Astrocyte of the spinal cord (primary cell): ENCODE measurements around the gene ZSWIM4.

Source experiments
- DNase-seq: peaks from one replicate; pipeline ENCODE4 v3.0.0; 2011; ENCODE audit warnings: low read depth, low spot score
- H3K4me3 ChIP-seq: 2 replicates; pipeline ENCODE4 v1.5.1; 2011; ENCODE audit warnings: low read depth, mild to moderate bottlenecking, low read length, moderate library complexity
- in situ Hi-C: cut with HindIII; loops from 2 replicates; pipeline ENCODE4 v1.10.0; 2017; ENCODE audit warnings: low sequenced_read_pairs
- TF ChIP-seq, protein P1 (sequence below): IDR thresholded peaks from 2 replicates; pipeline ENCODE4 v1.5.1; 2012; ENCODE audit warnings: low read depth, mild to moderate bottlenecking, low read length, inconsistent platforms

ZSWIM4 gene

DNA sequence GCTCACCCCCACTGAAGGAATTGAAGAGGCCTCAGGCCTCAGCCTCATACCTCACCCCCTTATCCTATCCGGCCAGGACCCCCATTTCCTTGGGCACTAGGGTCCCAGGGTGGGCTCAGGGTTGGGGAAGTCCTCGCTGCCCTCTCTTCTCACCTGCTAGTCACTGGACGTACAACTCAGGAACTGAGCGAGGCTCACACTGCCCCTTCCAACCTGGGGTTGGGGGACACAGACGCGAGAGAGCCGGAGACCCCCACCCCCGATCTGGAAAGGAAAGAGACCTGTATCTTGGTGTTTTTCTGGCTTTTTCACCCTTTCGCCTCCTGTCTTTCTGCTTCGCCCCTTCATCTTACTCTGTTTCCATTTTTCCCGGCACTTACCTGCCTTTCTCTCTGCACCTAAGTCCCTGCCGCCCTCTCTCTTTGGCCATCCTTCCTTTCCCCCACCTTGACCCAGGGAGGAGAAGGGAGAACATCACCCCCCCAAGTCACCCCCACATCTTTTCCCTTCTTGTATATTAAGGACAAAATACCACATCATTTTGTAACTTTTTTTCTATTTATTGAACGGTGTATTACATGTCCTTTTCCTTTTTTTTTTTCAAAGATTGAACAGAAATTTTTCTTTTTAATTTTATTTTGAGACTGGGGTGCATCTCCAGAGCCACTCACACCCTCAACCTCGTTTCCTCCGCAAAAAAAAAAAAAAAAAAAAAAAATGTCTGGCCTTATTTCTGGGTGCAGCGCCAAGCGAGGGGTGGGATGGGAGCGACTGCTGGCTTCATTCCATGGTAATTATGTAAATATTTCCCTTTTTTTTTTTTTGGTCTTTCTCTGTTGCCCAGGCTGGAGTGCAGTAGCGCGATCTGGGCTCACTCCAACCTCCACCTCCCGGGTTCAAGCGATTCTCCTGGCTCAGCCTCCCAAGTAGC is 36.6 kb downstream of the ZSWIM4 start:
- peak; percentile 31 for DNase-seq
- in situ Hi-C loops, result no loop called here
- H3K4me3 ChIP-seq, result no peak overlapping the region
- TF ChIP-seq, protein P1, sequence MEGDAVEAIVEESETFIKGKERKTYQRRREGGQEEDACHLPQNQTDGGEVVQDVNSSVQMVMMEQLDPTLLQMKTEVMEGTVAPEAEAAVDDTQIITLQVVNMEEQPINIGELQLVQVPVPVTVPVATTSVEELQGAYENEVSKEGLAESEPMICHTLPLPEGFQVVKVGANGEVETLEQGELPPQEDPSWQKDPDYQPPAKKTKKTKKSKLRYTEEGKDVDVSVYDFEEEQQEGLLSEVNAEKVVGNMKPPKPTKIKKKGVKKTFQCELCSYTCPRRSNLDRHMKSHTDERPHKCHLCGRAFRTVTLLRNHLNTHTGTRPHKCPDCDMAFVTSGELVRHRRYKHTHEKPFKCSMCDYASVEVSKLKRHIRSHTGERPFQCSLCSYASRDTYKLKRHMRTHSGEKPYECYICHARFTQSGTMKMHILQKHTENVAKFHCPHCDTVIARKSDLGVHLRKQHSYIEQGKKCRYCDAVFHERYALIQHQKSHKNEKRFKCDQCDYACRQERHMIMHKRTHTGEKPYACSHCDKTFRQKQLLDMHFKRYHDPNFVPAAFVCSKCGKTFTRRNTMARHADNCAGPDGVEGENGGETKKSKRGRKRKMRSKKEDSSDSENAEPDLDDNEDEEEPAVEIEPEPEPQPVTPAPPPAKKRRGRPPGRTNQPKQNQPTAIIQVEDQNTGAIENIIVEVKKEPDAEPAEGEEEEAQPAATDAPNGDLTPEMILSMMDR, result no peak

DNA sequence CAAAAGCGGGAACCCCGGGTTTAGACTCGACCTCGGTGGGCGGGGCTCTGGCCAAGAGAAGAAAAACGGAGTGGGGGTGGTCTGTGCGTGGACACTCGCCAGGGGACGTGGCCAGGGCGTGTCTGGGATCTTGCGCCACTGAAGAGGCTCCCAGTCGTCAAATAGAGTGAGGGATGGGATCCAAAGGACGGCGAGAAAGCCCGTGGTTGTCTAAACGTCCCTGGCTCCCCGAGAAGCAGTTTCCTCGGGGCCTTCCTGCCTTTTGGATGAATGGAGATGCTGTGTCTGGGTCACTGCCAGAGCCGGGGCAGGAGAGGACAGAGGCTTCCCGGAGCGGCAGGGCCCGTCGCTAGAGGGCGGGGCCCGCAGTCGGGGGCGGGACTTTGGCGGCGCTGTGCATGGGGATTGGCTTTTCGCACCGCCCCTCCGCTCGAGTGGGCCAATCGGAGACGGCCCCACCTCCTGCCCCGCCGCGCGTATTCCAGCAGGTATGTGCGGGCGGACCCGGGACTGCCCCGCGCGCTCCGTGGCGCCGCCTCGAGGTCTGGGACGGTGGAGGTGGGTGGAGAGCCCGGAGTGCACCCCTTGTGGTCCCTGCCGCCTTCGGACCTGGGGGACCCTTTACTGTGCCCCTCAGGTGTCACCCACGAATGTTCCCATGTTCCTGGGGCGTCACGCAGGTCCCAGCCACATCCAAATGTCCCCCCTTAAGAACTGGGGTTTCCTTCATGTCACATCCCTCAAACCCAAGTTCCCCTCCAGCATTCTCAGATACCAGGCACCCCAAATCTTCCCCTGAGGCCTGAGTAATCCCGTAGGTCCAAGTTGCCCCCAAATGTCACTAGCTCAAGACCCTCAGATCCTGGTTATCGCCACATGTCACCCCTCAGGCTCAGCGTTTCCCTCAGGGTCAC is 38.3 kb downstream of the ZSWIM4 start:
- no peak overlapping the region for H3K4me3 ChIP-seq

DNA sequence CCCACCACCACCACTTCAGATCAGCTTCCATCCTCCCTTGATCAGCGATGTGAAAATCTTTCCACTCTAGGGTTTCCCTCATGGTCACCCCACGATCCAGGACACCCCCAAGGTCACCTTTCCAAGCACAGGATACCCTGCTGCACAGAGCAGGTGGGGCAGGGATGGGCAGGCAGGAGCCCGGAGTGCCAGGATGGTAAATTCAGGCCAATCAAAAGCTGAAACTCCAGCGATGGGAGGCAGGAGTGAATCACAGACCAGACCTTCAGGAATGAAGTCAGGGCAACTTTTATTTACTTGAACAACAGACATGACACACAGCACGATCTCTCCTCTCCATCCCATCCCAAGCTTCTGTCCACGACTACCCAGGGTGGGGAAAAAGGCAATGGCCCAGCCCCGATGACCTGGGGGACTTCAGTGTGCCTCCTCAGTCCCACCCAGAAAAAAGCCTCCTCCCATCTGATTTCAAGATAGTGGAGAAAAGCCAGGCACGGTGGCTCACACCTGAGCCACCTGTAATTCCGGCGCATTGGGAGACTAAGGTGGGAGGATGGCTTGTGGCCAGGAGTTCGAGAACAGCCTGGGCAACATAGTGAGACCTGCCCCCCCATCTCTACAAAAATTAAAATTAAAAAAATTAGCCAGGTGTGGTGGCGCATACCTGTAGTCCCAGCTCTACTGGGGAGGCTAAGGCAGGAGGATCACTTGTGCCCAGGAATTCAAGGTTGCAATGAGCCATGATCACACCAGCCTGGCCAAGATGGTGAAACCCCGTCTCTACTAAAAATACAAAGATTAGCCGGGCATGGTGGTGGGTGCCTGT is 39.2 kb downstream of the ZSWIM4 start:
- DNase-seq, result peak; percentile 51
- in situ Hi-C loops, result no loop called here
- no peak overlapping the region for H3K4me3 ChIP-seq
- TF ChIP-seq, protein P1, result no peak

More for the DNA sequence above, 38.3 kb downstream of the ZSWIM4 start:
- DNase-seq, result peak; percentile 89
- in situ Hi-C loops, result no loop called here
- TF ChIP-seq, protein P1, result peak; percentile 49

DNA sequence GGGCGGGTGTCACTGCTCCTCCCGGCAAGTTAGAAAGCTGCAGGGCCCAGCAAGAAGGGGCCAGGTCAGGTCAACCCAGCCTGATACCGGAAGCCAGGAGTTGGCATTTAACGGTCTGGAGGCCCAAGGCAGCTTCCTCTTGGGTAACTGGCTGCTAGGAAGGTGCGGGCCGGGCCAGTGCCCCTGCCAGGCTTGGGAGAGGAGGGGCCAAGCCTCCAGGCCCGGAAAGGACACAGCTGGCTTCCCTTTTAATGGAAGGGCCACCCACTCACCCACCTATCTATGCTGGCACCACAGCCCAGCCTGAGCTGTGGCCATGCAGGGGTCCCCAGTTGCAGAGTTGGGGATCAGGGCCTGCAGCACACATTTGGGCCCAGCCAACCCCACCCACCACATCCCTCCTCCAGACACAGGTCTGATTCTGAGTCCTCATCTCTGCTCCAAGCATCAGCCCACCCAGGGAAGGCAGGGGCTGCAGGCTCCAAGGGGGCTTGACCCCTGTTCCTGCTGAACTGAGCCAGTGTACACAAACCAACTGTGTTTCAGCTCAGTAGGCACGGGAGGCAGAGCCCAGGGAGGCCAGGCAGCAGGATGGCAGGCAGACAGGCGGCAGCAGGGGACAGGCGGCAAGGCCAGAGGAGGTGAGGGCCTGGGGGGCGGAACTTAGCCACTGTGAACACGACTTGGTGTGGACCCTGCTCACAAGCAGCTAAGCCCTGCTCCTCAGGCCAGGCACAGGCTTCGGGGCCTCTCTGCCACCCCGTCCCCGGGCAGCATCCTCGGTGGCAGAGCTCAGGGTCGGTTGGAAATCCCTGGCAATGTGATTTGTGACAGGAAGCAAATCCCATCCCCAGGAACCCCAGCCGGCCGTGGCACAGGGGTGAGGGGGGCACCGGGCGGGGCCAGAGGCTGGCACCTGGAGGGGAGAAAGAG is 40.8 kb downstream of the ZSWIM4 start:
- DNase-seq, result peak; percentile 40
- H3K4me3 ChIP-seq, result no peak overlapping the region
- TF ChIP-seq, protein P1, result no peak
- in situ Hi-C loops, result no loop called here

DNA sequence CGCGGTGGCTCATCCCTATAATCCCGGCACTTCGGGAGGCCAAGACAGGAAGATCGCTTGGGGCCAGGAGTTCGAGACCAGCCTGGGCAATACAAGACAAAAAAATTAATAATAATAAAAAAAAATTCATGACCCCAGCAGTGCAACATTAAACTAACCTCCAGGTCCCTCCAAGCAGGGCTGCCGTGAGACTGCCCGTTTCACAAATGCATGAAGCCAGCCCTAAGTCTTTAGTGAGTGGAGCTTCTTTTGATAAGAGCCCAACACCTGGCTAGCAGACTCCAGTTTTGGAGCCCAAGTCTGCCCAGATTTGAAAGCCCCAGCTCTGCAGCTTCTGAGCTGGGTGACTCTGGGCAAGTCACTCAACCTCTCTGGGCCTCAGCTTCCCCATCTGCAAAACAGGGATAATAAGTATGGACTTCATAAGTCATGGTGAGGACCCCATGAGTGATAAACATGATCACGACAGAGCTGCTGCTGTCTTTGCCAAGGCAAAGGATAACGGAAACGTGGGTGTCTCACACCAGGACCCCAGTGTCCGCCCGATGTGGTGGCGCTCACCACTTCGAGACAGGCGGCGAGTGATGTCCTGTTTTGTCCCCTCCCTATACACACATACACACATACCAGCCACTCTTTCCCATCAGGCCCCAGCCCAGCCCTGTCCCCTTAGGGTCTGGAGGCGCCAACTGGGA is 43.3 kb downstream of the ZSWIM4 start:
- in situ Hi-C loops, result no loop called here
- DNase-seq, result peak; percentile 45
- TF ChIP-seq, protein P1, result no peak
- H3K4me3 ChIP-seq, result peak overlapping the region; percentile 95
